ENCODE data around the gene CLDND2. TPM values are rescaled to one million over a fixed set of nuclear protein-coding genes. Genes with fewer than 3 reads are reported as not detected.

CLDND2 gene
- total and polyA plus RNA-seq, 2 donors from 2014 or later, result 1.1 to 6.9 TPM

DNA sequence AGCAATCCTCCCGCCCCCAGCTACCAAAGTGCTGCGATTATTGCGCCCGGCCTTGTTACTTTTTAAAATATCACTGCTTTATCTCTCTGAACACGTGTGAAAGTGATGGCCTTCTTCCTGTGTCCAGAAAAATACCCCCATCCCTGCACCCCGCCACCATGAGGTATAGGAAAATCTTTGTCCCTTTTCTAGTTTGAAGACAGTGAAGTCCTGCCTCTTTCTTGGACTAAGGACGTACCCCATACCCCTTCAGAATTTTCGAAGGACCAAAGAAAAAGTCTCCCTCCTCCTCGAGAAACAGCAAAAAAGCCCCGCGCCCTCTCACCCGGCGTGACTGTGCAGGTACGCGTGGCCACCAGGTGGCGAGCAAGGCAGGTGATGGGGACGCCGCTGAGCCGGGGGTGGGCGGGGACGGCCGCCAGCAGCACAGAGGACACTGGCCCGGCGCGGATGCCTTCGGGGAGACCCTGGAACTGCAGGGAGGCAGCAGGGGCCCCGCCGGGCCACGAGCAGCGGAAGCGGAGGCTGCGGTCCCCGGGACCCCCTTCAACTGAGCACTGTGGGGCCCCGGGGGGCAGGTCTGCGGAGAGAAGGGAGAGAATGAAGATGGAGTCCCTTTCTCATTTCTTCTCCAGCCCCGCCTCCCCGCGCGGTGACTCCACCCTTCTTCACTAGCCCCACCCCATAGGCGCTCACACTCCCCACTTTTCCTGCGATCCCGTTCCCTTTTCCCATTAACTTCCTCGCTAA lies 30.1 kb downstream of the CLDND2 start:
- FAIRE-seq (no peak), DNase-seq (peak; percentile 88 to 93 (median 93))
- no peak overlapping the region for H3K27ac ChIP-seq (ENCODE audit: low read depth in 2 of 2, low read length in 2 of 2)
- peak overlapping the region; percentile 63 to 72 (median 69) for H3K4me3 ChIP-seq (ENCODE audit: low read length in 3 of 3)
- no peaks in the 10 kb centered on the region for H3K9me3 ChIP-seq (ENCODE audit: control insufficient read depth in 2 of 3, insufficient read depth in 1 of 3, low read length in 3 of 3)
- TF ChIP-seq, protein P1, sequence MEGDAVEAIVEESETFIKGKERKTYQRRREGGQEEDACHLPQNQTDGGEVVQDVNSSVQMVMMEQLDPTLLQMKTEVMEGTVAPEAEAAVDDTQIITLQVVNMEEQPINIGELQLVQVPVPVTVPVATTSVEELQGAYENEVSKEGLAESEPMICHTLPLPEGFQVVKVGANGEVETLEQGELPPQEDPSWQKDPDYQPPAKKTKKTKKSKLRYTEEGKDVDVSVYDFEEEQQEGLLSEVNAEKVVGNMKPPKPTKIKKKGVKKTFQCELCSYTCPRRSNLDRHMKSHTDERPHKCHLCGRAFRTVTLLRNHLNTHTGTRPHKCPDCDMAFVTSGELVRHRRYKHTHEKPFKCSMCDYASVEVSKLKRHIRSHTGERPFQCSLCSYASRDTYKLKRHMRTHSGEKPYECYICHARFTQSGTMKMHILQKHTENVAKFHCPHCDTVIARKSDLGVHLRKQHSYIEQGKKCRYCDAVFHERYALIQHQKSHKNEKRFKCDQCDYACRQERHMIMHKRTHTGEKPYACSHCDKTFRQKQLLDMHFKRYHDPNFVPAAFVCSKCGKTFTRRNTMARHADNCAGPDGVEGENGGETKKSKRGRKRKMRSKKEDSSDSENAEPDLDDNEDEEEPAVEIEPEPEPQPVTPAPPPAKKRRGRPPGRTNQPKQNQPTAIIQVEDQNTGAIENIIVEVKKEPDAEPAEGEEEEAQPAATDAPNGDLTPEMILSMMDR (IDR thresholded peaks at IDR 0.05; ENCODE audit: borderline replicate concordance, extremely low read depth, insufficient read depth), result peak; percentile 90
- H3K9ac ChIP-seq (ENCODE audit: low read length in 3 of 3), result peak overlapping the region in 1 of 3 donors; percentile 47
- H3K36me3 ChIP-seq (ENCODE audit: control insufficient read depth in 2 of 3, insufficient read depth in 3 of 3, low read length in 3 of 3), result no peaks in the 10 kb centered on the region
- peaks cover 0 to 7% (median 0%) of the 10 kb centered on the region in 3 donors for H3K4me1 ChIP-seq (ENCODE audit: control insufficient read depth in 2 of 3, insufficient read depth in 2 of 3, low read depth in 1 of 3, low read length in 3 of 3)
- intact Hi-C loops (cut with DNase I), result no loop called here
- no peaks in the 10 kb centered on the region for H3K27me3 ChIP-seq (ENCODE audit: control insufficient read depth, insufficient read depth, low read length)

DNA sequence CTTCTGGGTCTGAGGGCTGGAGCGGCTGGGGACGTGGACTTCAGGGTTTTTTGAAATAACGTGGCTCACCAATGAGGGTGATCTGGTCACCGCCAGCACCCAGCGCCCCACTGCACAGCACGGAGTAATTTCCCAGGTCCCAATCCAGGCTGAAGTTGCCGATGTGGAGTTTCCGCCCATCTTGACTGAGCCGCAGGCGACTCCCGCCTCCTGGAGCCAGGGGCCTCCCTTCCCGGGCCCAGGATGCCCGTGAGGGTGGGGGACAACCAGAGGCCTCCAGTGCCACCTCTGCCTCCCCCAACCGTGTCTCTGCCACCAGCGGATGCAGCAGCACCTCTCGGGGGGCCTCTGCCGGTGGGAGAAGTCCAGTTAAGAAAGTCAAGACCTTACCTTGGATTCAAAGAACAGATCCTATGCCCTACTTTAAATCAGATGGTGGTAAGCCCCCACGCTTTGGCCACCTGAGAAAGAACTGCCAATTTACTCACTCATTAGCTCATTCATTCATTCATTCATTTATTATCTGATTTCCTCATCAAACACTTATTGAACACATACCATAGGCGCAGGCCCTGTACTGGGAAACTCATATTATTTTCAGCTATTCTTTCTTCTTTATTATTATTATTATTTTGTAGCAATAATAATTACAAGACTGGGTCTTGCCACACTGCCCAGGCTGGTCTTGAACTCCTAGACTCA lies 30.8 kb downstream of the CLDND2 start:
- Histone ChIP-seq H3K36me3 (ENCODE audit: control insufficient read depth in 2 of 3, insufficient read depth in 3 of 3, low read length in 3 of 3) (no peaks in the 10 kb centered on the region), H3K27me3 (ENCODE audit: control insufficient read depth, insufficient read depth, low read length) (no peaks in the 10 kb centered on the region), H3K27ac (ENCODE audit: low read depth in 2 of 2, low read length in 2 of 2) (no peak overlapping the region), H3K9ac (ENCODE audit: low read length in 3 of 3) (no peak overlapping the region), H3K9me3 (ENCODE audit: control insufficient read depth in 2 of 3, insufficient read depth in 1 of 3, low read length in 3 of 3) (no peaks in the 10 kb centered on the region), H3K4me1 (ENCODE audit: control insufficient read depth in 2 of 3, insufficient read depth in 2 of 3, low read depth in 1 of 3, low read length in 3 of 3) (peaks cover 0 to 7% (median 0%) of the 10 kb centered on the region in 3 donors), H3K4me3 (ENCODE audit: low read length in 3 of 3) (no peak overlapping the region)
- intact Hi-C loops (cut with DNase I), result no loop called here
- FAIRE-seq, result no peak
- TF ChIP-seq, protein P1 (IDR thresholded peaks at IDR 0.05; ENCODE audit: borderline replicate concordance, extremely low read depth, insufficient read depth), result no peak
- peak in 1 of 5 donors; percentile 68 for DNase-seq

DNA sequence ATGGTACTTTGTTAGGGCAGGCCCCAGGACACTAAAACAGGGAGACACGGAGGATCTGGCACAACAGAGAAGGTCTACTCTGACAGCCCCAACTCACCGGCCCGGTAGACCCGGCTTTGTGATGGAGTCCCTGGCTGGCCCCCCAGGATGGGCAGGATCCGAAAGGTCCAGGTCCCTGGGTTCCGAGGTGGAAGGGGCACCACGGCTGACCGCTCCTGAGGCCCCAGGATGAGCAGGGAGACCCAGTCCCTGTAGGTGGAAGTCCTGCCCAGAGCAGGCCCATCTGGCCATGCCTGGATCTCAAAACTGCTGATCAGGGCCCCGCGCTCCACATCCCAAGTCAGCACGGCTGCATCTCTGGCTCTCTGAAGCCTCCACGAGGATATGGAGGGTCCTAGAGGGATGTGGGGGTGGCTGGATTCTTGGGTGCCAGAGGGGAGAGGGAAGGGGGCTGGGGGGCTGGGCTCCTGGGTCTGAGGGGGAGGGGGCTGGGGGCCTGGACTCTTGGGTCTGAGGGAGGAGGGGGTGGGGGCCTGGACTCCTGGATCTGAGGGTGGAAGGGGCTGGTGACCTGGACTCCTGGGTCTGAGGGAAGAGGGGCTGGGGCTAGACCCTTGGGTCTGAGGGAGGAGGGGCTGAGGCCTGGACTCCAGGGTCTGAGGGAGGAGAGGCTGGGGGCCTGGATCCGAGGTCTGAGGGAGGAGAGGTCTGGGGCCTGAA lies 31.5 kb downstream of the CLDND2 start:
- intact Hi-C loops (cut with DNase I), result no loop called here
- H3K27ac ChIP-seq (ENCODE audit: low read depth in 2 of 2, low read length in 2 of 2), result no peak overlapping the region
- H3K9me3 ChIP-seq (ENCODE audit: control insufficient read depth in 2 of 3, insufficient read depth in 1 of 3, low read length in 3 of 3), result no peaks in the 10 kb centered on the region
- no peak overlapping the region for H3K9ac ChIP-seq (ENCODE audit: low read length in 3 of 3)
- H3K4me3 ChIP-seq (ENCODE audit: low read length in 3 of 3), result no peak overlapping the region
- peaks cover 0 to 7% (median 0%) of the 10 kb centered on the region in 3 donors for H3K4me1 ChIP-seq (ENCODE audit: control insufficient read depth in 2 of 3, insufficient read depth in 2 of 3, low read depth in 1 of 3, low read length in 3 of 3)
- TF ChIP-seq, protein P1 (IDR thresholded peaks at IDR 0.05; ENCODE audit: borderline replicate concordance, extremely low read depth, insufficient read depth), result no peak
- no peak for FAIRE-seq
- DNase-seq, result peak in 1 of 5 donors; percentile 77
- H3K27me3 ChIP-seq (ENCODE audit: control insufficient read depth, insufficient read depth, low read length), result no peaks in the 10 kb centered on the region
- no peaks in the 10 kb centered on the region for H3K36me3 ChIP-seq (ENCODE audit: control insufficient read depth in 2 of 3, insufficient read depth in 3 of 3, low read length in 3 of 3)

Measured in kidney (tissue), 14 donors.